NT2/D1 (cell line): ENCODE results near the gene LRRC39.
"Not testable (repeated sequence)": the region's sequence is repeated elsewhere in the genome, so short reads cannot be mapped to it uniquely, and the experiment has no call there.

Experiments
- SUZ12 ChIP-seq: IDR thresholded peaks from 2 replicates; pipeline ENCODE4 v1.6.1; 2011; ENCODE audit not compliant: insufficient read length, insufficient read depth; ENCODE audit errors: extremely low read depth
- ZNF274 ChIP-seq: IDR thresholded peaks from 2 replicates; pipeline ENCODE4 v1.6.1; 2011; ENCODE audit warnings: mild to moderate bottlenecking, low read depth, low read length

DNA sequence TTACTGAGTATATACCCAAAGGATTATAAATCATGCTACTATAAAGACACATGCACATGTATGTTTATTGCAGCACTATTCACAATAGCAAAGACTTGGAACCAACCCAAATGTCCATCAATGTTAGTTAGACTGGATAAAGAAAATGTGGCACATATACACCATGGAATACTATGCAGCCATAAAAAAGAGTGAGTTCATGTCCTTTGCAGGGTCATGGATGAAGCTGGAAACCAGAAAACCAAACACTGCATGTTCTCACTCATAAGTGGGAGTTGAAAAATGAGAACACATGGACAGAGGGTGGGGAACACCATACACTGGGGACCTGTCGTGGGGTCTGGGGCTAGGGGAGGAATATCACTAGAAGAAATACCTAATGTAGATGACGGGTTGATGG is 27.5 kb upstream of the LRRC39 start:
- TF ChIP-seq SUZ12, ZNF274: not testable (repeated sequence)
